Measurements from ENCODE around the gene VWF. TPM values are rescaled to one million over a fixed set of nuclear protein-coding genes. Genes with fewer than 3 reads are reported as not detected.
"Not testable (repeated sequence)": the region's sequence is repeated elsewhere in the genome, so short reads cannot be mapped to it uniquely, and the experiment has no call there.

VWF gene
- total and polyA plus RNA-seq, 2 donors (not counting 3 experiments of a cell fraction or from before 2014, with no cell fraction given): 1,041 to 2,328 TPM

- POLR2A ChIA-PET: no interaction called here
- H3K27ac ChIP-seq (ENCODE audit: insufficient read depth, low read depth, low read length): peak overlapping the region; percentile 7
- peaks cover 5% of the 10 kb centered on the region for H4K20me1 ChIP-seq (replicated peaks; ENCODE audit: control insufficient read depth, extremely low read depth, insufficient read depth, low read length)
- intact Hi-C loops (cut with micrococcal nuclease) (no loop called here), dilution Hi-C loops (cut with MboI; ENCODE audit: extremely low pct_ligation_motif_present, low sequenced_read_pairs) (no loop called here)
- peaks cover 52 to 68% of the 10 kb centered on the region in 2 experiments for H3K36me3 ChIP-seq (ENCODE audit: control insufficient read depth in 2 of 2, extremely low read depth in 1 of 2, insufficient read depth in 2 of 2, low read length in 2 of 2)
- no peak overlapping the region for H3K9ac ChIP-seq (replicated peaks; ENCODE audit: extremely low read depth, insufficient read depth, low read length)
- no peak overlapping the region for H2AFZ ChIP-seq (ENCODE audit: low read depth, low read length)
- TF ChIP-seq POLR2AphosphoS5 (IDR thresholded peaks at IDR 0.05; ENCODE audit: insufficient read depth, low read depth, low read length) (no peak), EZH2 (IDR thresholded peaks at IDR 0.05; ENCODE audit: borderline replicate concordance, low read depth, low read length, severe bottlenecking) (no peak), GATA2 (IDR thresholded peaks at IDR 0.05; ENCODE audit: insufficient read depth, insufficient read length, low read depth, low read length) (no peak), FOS (IDR thresholded peaks at IDR 0.05; ENCODE audit: borderline replicate concordance, insufficient read depth, low read length) (no peak), JUN (IDR thresholded peaks at IDR 0.05; ENCODE audit: borderline replicate concordance, insufficient read depth, insufficient read length, low read depth) (no peak), MYC (IDR thresholded peaks at IDR 0.05; ENCODE audit: low read depth, low read length) (no peak), POLR2A (IDR thresholded peaks at IDR 0.05; ENCODE audit: low read depth, low read length) (no peak)
- TF ChIP-seq, protein P1, sequence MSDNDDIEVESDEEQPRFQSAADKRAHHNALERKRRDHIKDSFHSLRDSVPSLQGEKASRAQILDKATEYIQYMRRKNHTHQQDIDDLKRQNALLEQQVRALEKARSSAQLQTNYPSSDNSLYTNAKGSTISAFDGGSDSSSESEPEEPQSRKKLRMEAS (IDR thresholded peaks at IDR 0.05; ENCODE audit: insufficient read depth, insufficient read length): no peak
- TF ChIP-seq, protein P2, sequence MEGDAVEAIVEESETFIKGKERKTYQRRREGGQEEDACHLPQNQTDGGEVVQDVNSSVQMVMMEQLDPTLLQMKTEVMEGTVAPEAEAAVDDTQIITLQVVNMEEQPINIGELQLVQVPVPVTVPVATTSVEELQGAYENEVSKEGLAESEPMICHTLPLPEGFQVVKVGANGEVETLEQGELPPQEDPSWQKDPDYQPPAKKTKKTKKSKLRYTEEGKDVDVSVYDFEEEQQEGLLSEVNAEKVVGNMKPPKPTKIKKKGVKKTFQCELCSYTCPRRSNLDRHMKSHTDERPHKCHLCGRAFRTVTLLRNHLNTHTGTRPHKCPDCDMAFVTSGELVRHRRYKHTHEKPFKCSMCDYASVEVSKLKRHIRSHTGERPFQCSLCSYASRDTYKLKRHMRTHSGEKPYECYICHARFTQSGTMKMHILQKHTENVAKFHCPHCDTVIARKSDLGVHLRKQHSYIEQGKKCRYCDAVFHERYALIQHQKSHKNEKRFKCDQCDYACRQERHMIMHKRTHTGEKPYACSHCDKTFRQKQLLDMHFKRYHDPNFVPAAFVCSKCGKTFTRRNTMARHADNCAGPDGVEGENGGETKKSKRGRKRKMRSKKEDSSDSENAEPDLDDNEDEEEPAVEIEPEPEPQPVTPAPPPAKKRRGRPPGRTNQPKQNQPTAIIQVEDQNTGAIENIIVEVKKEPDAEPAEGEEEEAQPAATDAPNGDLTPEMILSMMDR (IDR thresholded peaks at IDR 0.05; ENCODE audit: extremely low read depth in 1 of 2, insufficient read depth in 1 of 2, low read depth in 1 of 2, low read length in 2 of 2): no peak
- H3K4me2 ChIP-seq (ENCODE audit: insufficient read depth, low read length): no peak overlapping the region
- CTCF ChIA-PET: no interaction called here
- no peaks in the 10 kb centered on the region for H3K9me1 ChIP-seq (replicated peaks; ENCODE audit: control insufficient read depth, extremely low read depth, insufficient read depth, low read length)
- no peaks in the 10 kb centered on the region for H3K27me3 ChIP-seq (ENCODE audit: control insufficient read depth in 2 of 2, insufficient read depth in 2 of 2, low read length in 2 of 2)
- no peak overlapping the region for H3K4me3 ChIP-seq (replicated peaks in 1 of 3; ENCODE audit: insufficient read depth in 1 of 3, low read depth in 1 of 3, low read length in 3 of 3)
- peak; percentile 60 for DNase-seq (ENCODE audit: low read depth, low spot score)
- H3K79me2 ChIP-seq (ENCODE audit: control insufficient read depth, insufficient read depth, low read length): peaks cover 22% of the 10 kb centered on the region
- H3K9me3 ChIP-seq (replicated peaks; ENCODE audit: control insufficient read depth, insufficient read depth, low read length): no peaks in the 10 kb centered on the region
- BruUV-seq (replicated peaks): no TSS peak
- peaks cover 5% of the 10 kb centered on the region for H3K4me1 ChIP-seq (ENCODE audit: control insufficient read depth, extremely low read depth, insufficient read depth, low read length)
- FAIRE-seq: peak; percentile 77
Measured at GRCh38 chr12:6020930-6021329, 103.5 kb downstream of the VWF start.

- intact Hi-C loops (cut with micrococcal nuclease); H3K9me3 ChIP-seq (replicated peaks; ENCODE audit: control insufficient read depth, insufficient read depth, low read length); dilution Hi-C loops (cut with MboI; ENCODE audit: extremely low pct_ligation_motif_present, low sequenced_read_pairs); H3K4me3 ChIP-seq (replicated peaks in 1 of 3; ENCODE audit: insufficient read depth in 1 of 3, low read depth in 1 of 3, low read length in 3 of 3); H3K4me1 ChIP-seq (ENCODE audit: control insufficient read depth, extremely low read depth, insufficient read depth, low read length); BruUV-seq (replicated peaks); H3K27me3 ChIP-seq (ENCODE audit: control insufficient read depth in 2 of 2, insufficient read depth in 2 of 2, low read length in 2 of 2); DNase-seq (ENCODE audit: low read depth, low spot score); CTCF ChIA-PET; H3K9me1 ChIP-seq (replicated peaks; ENCODE audit: control insufficient read depth, extremely low read depth, insufficient read depth, low read length); H3K27ac ChIP-seq (ENCODE audit: insufficient read depth, low read depth, low read length); H3K4me2 ChIP-seq (ENCODE audit: insufficient read depth, low read length); POLR2A ChIA-PET; H4K20me1 ChIP-seq (replicated peaks; ENCODE audit: control insufficient read depth, extremely low read depth, insufficient read depth, low read length); H3K9ac ChIP-seq (replicated peaks; ENCODE audit: extremely low read depth, insufficient read depth, low read length); H2AFZ ChIP-seq (ENCODE audit: low read depth, low read length); FAIRE-seq: not testable (repeated sequence)
- Histone ChIP-seq H3K36me3 (ENCODE audit: control insufficient read depth in 2 of 2, extremely low read depth in 1 of 2, insufficient read depth in 2 of 2, low read length in 2 of 2) (peaks cover 51 to 67% of the 10 kb centered on the region in 2 experiments), H3K79me2 (ENCODE audit: control insufficient read depth, insufficient read depth, low read length) (peaks cover 22% of the 10 kb centered on the region)
Measured at GRCh38 chr12:6020511-6020910, 104.0 kb downstream of the VWF start.

DNA sequence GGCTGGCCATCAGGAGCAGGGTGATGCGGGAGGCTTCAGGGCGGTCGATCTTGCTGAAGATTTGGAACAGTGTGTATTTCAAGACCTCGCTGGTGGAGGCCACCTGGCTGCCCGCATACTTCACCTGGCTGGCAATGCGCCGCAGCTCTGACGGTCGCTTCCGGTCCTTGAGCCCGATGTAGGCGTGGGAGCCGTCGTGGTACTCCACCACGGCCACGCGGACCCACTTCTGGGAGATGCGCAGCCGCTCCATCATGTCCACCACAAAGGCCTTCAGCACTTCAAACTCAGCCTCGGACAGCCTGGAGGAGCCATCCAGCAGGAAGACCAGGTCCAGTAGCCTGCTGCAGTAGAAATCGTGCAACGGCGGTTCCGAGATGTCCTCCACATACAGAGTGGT, 105.2 kb downstream of the VWF start:
- H3K9ac ChIP-seq (replicated peaks; ENCODE audit: extremely low read depth, insufficient read depth, low read length); BruUV-seq (replicated peaks); H3K4me2 ChIP-seq (ENCODE audit: insufficient read depth, low read length); dilution Hi-C loops (cut with MboI; ENCODE audit: extremely low pct_ligation_motif_present, low sequenced_read_pairs); H2AFZ ChIP-seq (ENCODE audit: low read depth, low read length); H4K20me1 ChIP-seq (replicated peaks; ENCODE audit: control insufficient read depth, extremely low read depth, insufficient read depth, low read length); POLR2A ChIA-PET; H3K4me3 ChIP-seq (replicated peaks in 1 of 3; ENCODE audit: insufficient read depth in 1 of 3, low read depth in 1 of 3, low read length in 3 of 3); H3K9me1 ChIP-seq (replicated peaks; ENCODE audit: control insufficient read depth, extremely low read depth, insufficient read depth, low read length); H3K27ac ChIP-seq (ENCODE audit: insufficient read depth, low read depth, low read length); H3K9me3 ChIP-seq (replicated peaks; ENCODE audit: control insufficient read depth, insufficient read depth, low read length); H3K27me3 ChIP-seq (ENCODE audit: control insufficient read depth in 2 of 2, insufficient read depth in 2 of 2, low read length in 2 of 2); H3K4me1 ChIP-seq (ENCODE audit: control insufficient read depth, extremely low read depth, insufficient read depth, low read length); FAIRE-seq; DNase-seq (ENCODE audit: low read depth, low spot score); CTCF ChIA-PET; intact Hi-C loops (cut with micrococcal nuclease): not testable (repeated sequence)
- Histone ChIP-seq H3K79me2 (ENCODE audit: control insufficient read depth, insufficient read depth, low read length) (peaks cover 26% of the 10 kb centered on the region), H3K36me3 (ENCODE audit: control insufficient read depth in 2 of 2, extremely low read depth in 1 of 2, insufficient read depth in 2 of 2, low read length in 2 of 2) (peaks cover 52 to 67% of the 10 kb centered on the region in 2 experiments)

Measured in endothelial cell of umbilical vein (primary cell).